Kidney glomerular epithelial cell (primary cell): ENCODE data around the gene FLVCR2.
"Not testable (repeated sequence)": the region's sequence is repeated elsewhere in the genome, so short reads cannot be mapped to it uniquely, and the experiment has no call there.

Experiments
- DNase-seq: peaks from one replicate; lab custom pipeline; 2025; lab: John Stamatoyannopoulos, UW

The FLVCR2 gene

DNA sequence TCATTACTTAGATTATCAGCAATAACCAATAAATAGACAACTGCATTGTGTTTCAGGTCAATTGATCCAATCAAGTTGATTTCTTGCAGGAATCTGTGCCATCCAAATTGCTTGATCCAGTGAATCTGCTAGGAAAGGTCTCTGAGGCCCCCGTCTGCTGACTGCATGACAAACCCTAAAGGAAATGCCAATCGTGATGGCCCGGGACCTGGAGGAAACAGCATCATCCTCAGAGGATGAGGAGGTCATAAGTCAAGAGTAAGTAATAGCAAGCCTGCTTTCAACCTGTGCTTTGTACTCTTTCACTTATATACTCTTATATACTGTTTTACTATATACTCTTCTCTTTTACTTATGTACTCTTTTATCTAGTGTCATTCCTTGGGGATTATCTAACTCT lies 84.5 kb downstream of the FLVCR2 start:
- DNase-seq, result no peak

DNA sequence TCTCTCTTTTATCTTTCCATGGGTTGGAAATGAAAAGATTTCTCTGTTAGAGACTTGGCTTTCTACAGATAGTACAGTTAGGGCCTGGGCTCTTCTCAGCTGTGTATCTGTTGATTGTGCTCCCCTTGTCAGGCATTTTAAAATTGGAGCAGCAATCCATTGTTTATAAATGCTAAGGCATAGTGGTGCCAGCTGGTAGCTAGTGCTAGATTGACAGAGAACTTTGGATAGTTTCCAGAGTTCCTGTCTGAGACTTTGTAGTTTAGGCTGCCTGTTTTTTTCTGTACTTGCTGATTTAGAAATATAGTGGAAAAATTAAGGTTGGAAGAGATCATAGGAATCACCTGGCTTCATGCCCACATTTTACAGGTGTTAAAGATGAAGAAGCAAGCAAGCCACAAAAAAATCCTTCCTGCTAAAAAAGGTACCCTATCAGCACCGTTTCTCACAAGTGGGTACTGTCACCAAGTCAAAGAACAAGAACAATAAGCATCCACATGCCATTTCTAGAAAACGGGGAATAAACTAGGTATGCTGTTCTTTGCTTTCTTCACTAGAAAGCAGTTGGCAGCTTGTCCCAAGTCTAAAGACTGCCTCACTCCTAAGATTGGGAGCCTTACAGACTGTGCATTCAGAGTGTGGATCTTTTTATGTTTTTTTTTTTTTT lies 88.8 kb downstream of the FLVCR2 start:
- no peak for DNase-seq

GRCh38 chr14:75672605-75673192 lies 94.3 kb downstream of the FLVCR2 start:
- DNase-seq, result no peak

- DNase-seq, result no peak
Measured at GRCh38 chr14:75673345-75674035, 95.1 kb downstream of the FLVCR2 start.

GRCh38 chr14:75675265-75675960 lies 97.0 kb downstream of the FLVCR2 start:
- DNase-seq, result no peak

- no peak for DNase-seq
Measured at GRCh38 chr14:75685910-75686309, 107.5 kb downstream of the FLVCR2 start.

DNA sequence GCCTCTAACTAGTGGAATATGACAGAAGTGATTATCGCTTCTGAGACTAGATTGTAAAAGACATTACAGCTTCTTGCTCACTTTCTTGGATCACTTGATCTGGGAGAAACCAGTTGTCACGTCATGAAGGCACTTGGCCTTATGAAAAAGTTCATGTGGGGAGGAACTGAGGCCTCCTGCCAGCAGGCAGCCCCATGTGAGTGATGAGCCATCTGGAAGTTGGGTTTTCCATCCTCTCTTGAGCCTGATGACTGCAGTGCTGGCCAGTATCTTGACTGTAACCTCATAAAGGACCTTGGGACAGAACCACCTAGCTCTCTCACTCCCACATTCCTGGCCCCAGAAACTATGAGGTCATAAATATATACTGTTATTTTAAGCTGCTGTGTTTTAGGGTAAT lies 110.6 kb downstream of the FLVCR2 start:
- DNase-seq, result no peak

DNA sequence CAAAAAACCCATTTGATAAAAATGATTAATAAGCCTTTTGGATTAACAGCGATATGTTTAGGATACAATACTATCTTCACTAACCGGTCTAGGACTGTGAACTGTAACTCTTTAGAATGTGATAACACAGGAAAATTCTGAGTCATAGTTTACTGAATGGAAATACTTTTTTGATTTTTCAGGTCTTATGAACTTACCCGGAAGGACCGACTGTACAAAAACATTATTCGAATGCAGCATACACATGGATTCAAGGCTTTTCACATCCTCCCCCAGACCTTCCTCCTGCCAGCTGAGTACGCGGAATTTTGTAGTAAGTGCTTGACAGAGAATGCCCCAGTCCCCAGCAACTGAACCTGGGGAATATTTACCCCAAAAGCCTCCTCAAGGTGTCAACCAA lies 111.6 kb downstream of the FLVCR2 start:
- DNase-seq, result no peak

DNA sequence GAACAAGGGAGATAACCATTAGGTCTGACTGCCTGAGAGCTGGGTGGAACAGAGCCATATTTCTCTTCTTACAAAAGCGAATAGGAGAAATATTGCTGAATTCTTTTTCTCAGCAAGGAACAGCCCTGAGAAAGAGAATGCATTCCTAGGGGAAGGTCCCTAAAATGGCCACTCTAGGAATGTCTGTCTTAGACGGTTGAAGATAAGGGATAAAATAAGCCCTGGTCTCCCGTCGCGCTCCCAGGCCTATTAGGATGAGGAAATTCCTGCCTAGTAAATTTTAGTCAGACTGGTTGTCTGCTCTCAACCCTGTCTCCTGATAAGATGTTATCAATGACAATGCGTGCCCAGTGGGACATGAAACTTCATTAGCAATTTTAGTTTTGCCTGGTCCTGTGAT lies 116.6 kb downstream of the FLVCR2 start:
- not testable (repeated sequence) for DNase-seq

- DNase-seq, result no peak
Measured at GRCh38 chr14:75697386-75697785, 119.0 kb downstream of the FLVCR2 start.
